PFSK-1 (cell line): ENCODE measurements around the gene RERE.

Experiments used
- POLR2AphosphoS5 ChIP-seq: IDR thresholded peaks from 2 replicates; pipeline ENCODE4 v1.6.1; 2012; ENCODE audit warnings: low read depth, mild to moderate bottlenecking, control low read depth, low read length, moderate library complexity
- REST ChIP-seq, 2 experiments: IDR thresholded peaks; 2 replicates each; pipeline versions ENCODE4 v1.6.1 to v1.8.0; 2011 to 2012; ENCODE audit warnings: low read depth in 2 of 2, low read length in 2 of 2, control low read depth in 1 of 2, inconsistent platforms in 1 of 2, mild to moderate bottlenecking in 1 of 2, moderate library complexity in 1 of 2; ENCODE audit not compliant: insufficient read depth in 1 of 2
- SIN3A ChIP-seq: IDR thresholded peaks from 2 replicates; pipeline ENCODE4 v1.6.1; 2012; ENCODE audit warnings: mild to moderate bottlenecking, low read length, moderate library complexity, borderline replicate concordance; ENCODE audit not compliant: insufficient read depth
- TAF1 ChIP-seq: IDR thresholded peaks from 2 replicates; pipeline ENCODE4 v1.6.1; 2012; ENCODE audit warnings: low read length, control low read depth, borderline replicate concordance; ENCODE audit not compliant: insufficient read depth

- TF ChIP-seq REST (IDR thresholded peaks at IDR 0.05; ENCODE audit: insufficient read depth in 1 of 2, low read depth in 2 of 2, low read length in 2 of 2) (peak in 1 of 2 experiments; percentile 19; a peak in 1 of 4 replicates), TAF1 (no peak), SIN3A (peak; percentile 85), POLR2AphosphoS5 (peak; percentile 47)
Observed at GRCh38 chr1:8684590-8684989, 132.8 kb downstream of the RERE start.
